ENCODE measurements around the gene ZNF407.

- TF ChIP-seq CTCF (IDR thresholded peaks at IDR 0.05; ENCODE audit: low read depth, low read length, poor library complexity, severe bottlenecking) (no peak), EZH2phosphoT487 (IDR thresholded peaks at IDR 0.05; ENCODE audit: borderline replicate concordance, low read length) (no peak)
Measured at GRCh38 chr18:74775239-74775638, 177.6 kb downstream of the ZNF407 start.
